ENCODE measurements around the gene ANKS1B.

DNA sequence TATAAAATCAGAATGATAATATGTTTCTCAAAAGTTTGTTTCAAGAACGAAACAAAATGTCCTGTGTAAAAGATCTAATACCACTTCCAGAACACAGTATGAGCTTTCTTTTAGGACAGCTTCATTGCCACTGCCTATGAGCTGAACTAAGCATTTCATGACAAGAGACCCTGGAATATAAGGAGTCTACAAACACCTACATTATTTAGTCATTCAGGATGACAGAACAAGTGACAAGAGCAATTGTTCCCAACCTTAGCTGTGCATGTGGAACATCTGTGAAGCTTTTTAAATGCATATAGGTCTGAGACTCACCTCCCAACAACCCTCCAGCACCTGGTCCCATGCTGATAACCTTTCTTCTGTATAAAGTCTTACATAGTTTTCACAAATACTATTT is 440.3 kb downstream of the ANKS1B start:
- TF ChIP-seq, protein P1, sequence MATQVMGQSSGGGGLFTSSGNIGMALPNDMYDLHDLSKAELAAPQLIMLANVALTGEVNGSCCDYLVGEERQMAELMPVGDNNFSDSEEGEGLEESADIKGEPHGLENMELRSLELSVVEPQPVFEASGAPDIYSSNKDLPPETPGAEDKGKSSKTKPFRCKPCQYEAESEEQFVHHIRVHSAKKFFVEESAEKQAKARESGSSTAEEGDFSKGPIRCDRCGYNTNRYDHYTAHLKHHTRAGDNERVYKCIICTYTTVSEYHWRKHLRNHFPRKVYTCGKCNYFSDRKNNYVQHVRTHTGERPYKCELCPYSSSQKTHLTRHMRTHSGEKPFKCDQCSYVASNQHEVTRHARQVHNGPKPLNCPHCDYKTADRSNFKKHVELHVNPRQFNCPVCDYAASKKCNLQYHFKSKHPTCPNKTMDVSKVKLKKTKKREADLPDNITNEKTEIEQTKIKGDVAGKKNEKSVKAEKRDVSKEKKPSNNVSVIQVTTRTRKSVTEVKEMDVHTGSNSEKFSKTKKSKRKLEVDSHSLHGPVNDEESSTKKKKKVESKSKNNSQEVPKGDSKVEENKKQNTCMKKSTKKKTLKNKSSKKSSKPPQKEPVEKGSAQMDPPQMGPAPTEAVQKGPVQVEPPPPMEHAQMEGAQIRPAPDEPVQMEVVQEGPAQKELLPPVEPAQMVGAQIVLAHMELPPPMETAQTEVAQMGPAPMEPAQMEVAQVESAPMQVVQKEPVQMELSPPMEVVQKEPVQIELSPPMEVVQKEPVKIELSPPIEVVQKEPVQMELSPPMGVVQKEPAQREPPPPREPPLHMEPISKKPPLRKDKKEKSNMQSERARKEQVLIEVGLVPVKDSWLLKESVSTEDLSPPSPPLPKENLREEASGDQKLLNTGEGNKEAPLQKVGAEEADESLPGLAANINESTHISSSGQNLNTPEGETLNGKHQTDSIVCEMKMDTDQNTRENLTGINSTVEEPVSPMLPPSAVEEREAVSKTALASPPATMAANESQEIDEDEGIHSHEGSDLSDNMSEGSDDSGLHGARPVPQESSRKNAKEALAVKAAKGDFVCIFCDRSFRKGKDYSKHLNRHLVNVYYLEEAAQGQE (IDR thresholded peaks at IDR 0.05): no peak
- TF ChIP-seq TAF1 (conservative IDR thresholded peaks at IDR 0.05): no peak
- TF ChIP-seq, protein P2, sequence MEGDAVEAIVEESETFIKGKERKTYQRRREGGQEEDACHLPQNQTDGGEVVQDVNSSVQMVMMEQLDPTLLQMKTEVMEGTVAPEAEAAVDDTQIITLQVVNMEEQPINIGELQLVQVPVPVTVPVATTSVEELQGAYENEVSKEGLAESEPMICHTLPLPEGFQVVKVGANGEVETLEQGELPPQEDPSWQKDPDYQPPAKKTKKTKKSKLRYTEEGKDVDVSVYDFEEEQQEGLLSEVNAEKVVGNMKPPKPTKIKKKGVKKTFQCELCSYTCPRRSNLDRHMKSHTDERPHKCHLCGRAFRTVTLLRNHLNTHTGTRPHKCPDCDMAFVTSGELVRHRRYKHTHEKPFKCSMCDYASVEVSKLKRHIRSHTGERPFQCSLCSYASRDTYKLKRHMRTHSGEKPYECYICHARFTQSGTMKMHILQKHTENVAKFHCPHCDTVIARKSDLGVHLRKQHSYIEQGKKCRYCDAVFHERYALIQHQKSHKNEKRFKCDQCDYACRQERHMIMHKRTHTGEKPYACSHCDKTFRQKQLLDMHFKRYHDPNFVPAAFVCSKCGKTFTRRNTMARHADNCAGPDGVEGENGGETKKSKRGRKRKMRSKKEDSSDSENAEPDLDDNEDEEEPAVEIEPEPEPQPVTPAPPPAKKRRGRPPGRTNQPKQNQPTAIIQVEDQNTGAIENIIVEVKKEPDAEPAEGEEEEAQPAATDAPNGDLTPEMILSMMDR (IDR thresholded peaks at IDR 0.05; ENCODE audit: low read depth, low read length, missing input control): no peak
